Measurements from ENCODE around the gene TFAP2E.

TFAP2E gene

DNA sequence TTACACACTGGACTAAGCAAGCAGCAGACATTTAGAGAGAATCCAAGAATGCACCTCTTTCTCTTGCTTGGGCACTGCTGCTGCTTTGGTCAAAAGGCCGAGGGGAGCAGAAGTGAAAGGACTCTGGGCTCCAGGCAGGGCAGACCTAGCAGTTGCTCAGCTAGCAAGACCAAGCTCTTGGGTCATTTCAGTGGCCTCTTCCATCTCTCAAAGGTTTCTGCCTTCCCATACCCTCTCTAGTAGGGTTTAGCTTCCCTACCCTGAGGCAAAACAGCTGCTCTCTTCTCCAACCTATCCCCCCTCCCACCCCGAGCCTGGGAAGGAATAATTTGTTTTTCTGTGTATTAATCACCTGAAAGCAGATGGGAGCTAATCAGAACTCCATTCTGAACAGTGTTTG is 25.8 kb downstream of the TFAP2E start:
- no peak for DNase-seq

DNA sequence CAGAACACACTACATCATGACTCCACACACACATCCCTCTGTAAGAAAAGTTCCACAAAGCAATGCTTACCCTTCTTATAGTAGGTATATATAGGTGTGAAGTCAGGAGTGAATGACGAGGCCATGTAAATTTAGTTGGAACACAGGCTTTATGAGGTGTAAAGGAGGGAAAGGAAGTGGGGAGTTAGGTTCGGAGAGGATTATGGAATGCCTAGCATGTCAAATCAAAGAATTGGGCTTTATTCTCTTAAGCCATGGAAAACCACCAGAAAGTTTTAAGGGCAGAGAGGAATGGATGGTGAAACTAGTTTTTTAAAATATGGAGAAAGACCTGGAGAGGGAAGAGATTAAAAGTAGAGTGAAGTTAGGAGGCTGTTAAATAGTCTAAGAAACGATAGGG is 26.3 kb downstream of the TFAP2E start:
- no peak for DNase-seq

DNA sequence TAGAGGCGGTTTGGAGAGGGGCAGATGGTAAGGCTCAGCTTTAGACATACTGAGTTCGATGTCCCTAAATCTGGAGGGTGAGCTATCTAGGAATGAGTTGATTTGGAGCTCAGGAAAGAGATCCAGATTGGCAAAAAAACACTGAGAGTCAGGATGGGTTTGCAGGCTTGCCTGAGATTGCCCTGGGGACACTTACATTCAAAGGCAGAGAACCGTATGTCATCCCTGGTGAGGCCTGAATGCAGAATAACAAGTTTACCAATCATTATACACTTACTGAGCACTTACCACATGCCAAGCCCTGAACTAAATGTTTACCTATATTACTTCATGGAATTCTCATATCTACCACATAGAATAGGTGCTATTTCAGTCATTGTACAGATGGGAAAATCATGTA is 27.5 kb downstream of the TFAP2E start:
- no peak for DNase-seq

DNA sequence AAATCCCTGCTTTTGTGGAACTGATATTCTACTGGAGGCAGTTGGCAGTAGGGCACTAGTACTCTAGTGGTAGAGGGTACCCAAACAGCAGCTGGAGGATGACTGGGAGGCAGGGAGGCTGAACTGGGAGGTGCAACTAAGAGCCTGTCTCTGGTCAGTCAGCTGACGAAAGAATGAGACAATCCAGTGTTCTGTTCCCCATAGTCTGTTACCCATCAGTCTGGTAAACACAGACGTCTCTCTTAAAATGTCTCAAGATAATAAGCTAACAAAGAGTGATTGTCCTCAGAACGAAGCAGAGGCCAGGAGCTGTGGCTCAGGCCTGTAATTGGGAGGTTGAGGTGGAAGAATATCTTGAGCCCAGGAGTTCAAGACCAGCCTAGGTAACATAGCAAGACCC is 30.4 kb downstream of the TFAP2E start:
- DNase-seq = no peak

DNA sequence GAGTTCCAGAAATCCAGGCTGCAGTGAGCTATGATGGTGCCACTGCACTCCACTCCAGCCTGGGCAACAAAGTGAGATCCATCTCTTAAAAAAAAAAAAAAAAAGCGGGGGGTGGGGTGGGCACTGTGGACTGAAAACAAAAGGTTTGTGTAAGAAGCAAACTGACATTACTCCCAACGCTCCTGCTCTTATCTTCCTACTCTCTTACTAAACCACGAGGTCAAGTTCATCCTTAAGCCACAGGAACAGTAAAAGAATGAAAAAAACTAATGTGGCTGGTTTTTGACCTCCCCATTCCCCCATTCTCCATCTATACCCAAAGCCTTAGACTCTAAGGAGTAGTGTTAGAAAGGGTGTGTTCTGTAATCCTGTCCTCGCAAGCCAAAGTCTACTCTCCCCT is 30.8 kb downstream of the TFAP2E start:
- no peak for DNase-seq

DNA sequence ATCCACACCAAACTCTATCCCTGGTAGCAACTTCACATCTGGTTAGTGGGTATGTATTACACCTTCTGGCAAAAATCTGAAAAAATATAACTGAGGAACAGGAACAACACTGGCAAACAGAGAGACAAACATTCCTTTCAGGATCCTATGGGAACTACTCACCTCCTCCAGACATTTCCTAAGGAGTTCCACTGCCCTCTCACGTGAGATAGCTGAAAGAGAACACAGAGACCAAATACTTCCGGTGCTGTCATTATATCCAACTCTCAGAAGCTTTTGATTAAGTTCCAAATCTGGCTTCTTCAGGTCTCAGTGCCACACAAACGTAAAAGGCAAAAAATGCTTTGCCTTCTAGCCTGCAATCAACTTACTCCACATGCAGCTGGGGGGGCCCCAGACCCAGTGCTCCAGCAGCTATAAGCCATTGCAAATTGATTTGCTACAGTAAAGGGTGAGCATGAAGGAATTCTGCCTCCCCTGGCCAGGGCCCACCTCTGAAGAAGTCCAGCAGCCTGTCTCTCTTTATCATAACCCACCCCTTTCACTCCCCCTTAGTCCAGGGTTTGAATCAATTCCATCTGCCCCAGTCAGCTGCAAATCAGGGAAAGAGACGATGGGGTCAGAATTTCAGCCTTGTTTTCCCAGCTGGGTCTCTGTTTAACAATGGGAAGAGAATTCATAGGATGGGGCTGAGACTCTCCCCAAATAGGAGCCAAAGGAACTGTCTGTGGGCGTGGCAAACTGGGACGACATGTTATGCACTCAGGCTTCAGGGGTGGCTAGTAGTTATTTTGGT is 32.2 kb downstream of the TFAP2E start:
- no peak for DNase-seq

DNA sequence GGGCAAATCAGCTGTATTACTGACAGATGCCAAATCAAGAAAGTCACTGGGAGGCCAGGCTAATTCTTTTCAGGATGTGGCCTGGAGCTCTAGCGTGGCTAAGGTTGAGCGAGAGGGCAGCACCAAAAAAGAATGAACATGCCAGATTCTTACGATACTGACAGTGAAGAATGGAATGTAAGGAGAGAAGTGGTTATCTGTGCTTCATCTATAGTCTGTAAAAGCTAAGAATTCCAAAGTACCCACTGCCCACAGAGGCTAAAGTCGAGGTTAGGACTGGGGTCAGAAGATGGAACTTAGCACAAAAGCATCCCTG is 32.7 kb downstream of the TFAP2E start:
- no peak for DNase-seq

DNA sequence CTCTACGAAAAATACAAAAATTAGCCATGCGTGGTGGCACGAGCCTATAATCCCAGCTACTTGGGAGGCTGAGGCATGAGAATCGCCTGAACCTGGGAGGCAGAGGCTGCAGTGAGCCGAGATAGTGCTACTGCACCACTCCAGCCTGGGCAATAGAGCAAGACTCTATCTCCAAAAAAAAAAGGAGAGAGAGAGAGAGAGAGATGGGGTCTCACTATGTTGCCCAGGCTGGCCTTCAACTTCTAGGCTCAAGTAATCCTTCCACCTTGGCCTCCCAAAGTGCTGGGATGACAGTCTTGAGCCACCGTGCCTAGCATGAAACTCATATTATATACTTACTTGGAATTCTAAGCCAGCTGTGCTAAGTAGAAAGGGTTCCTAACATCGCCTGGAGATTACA is 38.5 kb downstream of the TFAP2E start:
- no peak for DNase-seq

DNA sequence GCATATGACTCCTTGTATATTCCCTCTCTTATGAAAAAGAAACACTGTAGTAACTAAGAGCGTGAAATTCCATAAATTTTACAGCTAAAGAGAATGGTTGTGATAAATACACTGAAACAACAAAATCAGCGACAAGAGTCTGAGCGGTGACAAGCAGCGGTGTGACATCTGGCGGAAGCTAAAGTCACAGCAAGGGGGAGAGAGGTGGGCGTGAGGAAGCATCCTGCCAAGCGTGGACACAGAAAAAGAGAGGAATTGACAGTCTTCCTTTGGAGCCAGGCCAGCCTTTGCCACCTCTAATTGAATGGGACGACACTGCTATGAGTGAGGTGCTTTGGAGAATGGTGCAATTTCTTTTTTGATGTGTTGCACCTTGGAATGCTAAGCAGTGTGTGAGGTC is 42.3 kb downstream of the TFAP2E start:
- DNase-seq = no peak

DNA sequence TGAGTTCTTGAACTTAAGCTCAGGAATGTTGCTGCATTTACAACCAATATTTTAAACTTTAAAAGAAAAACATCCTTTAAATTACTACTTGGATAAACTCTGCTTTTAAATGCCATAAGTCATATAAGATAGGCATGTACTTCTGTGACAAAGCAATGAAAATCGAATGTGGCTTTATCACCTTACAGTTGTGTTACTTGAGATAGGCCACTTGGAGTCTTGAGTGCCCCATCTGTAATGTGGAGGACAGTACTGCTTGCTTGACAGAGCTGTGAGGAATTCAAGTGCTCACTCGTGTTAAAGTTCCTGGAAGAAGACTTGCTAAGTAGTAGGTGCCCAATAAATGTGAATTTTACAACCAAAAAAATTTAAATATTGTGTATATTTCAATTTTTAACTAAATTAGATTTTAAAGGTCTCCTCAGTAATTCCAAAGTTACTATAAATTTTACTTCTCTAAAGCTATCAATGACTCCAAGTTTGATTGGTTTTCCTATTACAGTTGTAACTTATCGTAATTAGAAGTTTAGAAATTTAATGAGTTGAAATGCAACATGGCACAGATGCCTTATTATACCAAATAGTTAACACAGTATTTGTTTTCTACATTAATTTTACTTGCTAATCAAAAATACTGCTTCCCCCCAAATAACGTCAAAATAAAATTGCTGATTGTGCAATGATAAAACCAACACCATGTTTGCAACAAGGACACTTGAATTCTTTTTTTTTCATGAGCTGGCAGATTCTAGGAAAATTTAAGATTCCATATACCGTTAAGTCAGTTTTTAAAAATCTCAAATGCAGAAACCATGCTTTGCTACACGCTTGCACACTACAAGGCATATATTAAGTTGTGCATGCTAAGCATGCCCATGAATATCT is 46.4 kb downstream of the TFAP2E start:
- no peak for DNase-seq

DNA sequence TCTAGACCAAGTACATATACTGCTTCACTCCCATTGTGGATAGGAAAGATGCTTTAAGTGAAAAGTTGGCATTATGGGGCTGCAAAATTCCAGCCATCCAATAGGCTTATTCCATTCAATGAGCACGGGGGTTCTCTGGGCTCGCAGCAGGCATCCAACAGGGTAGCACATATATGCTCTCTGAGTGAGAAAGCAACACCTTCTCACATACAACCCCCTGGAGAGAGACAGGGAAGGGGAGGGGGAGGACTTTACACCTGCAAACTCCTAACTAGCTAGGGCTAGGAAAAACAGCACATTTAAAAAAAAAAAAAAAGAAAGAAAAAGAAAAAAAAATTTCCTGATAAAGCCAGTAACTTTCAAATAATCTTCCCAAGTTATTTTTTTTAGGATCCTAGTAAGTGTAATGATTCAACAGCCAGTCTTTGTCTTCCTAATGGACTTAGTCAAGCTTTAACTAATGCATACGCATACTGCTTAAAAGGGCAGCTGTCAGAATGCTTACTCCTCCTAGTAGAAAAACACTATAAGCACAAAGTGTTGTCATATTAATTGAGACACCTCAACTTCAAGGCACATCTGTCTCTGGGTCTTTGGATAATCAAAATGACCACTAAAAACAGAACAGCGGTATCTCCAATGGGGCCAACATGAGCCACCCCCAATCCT is 49.5 kb downstream of the TFAP2E start:
- no peak for DNase-seq

DNA sequence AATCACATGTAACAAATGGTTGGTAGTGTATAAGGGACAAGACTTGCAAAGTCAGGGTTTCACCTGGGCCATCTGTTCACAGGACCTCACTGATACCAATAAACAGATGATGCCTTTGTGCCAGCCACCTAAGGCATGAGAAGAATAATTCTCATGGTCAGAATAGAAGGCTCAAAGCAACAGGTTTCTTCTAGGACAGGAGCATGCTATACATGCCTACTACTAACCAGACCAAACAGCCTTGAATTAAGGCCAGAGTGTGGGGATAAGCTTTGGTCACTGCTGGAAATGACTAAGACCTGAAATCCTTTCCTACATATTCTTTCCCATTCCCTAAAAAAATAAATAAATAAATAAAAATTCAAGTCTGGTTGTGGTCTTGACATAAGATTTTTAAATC is 50.7 kb downstream of the TFAP2E start:
- no peak for DNase-seq

DNA sequence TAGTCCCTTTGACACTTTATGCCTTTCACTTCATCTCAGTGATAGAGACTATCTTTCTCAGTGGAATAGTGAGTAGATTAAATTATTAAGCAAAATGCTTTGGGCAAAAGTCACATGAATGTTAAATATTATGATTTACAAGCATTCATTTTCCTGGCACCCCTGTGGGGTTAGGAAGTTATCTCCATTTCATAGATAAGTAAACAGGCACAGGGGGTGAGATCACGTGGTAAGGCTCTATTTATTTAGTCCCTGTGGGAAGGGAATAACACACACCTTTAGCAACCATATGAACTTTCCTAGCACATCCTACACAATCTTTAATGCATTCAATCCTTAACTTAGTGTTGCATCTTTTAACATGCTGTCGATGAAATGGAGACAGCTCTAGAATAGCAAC is 55.9 kb downstream of the TFAP2E start:
- no peak for DNase-seq

DNA sequence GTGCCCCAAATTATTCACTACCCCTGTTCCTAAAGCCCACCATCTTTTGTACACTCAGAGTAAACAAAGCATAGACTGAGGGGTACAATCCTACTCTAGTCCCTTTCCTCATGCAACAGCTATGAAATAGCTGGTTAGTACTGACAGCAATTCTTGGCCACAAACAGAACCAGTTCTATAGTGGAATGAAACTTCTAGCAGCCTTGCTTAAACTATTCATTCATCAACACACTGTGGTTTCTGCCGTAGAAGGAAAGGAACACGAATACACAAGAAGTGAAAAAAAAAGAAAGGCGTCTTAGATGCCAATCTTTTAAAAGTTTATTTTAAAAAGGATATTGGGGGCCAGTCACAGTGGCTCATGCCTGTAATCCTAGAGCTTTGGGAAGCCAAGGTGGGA is 58.3 kb downstream of the TFAP2E start:
- DNase-seq = no peak

DNA sequence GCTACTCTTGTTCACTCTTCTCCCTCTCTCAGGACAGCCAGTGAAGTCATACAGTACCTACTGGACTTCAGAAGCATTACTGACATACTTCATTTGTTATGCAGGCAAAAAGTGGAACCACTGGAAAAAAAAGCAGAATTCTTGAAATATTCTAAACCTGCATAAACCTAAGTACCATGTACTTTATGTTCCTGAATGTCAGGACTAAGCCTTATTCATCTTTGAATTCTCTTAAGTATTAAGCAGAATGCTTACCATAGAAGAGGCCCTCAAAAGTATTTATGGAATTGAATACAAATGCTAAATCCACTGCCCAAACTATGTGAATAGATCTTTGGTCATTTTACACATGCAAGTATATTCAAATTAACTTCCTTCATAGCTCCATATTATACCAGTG is 60.4 kb downstream of the TFAP2E start:
- no peak for DNase-seq

DNA sequence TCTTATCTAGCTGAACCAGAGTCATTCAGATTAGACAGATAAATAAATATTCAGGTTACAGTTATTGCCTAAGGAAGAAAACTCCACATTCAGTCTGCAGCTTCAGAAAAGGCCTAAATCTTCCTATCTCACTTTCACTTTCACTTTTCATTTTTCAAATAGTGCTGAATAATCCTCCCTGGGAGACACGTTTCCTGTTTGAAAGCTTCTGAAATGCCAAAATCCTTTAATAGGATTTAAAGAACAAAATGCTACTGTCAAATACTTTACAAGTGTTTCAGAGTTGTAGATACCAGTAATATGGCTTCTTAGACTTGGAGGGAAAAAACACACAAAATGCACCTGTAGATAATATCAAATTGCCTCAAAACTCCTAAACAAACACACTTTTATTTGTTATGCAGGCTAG is 64.3 kb downstream of the TFAP2E start:
- DNase-seq = no peak

DNA sequence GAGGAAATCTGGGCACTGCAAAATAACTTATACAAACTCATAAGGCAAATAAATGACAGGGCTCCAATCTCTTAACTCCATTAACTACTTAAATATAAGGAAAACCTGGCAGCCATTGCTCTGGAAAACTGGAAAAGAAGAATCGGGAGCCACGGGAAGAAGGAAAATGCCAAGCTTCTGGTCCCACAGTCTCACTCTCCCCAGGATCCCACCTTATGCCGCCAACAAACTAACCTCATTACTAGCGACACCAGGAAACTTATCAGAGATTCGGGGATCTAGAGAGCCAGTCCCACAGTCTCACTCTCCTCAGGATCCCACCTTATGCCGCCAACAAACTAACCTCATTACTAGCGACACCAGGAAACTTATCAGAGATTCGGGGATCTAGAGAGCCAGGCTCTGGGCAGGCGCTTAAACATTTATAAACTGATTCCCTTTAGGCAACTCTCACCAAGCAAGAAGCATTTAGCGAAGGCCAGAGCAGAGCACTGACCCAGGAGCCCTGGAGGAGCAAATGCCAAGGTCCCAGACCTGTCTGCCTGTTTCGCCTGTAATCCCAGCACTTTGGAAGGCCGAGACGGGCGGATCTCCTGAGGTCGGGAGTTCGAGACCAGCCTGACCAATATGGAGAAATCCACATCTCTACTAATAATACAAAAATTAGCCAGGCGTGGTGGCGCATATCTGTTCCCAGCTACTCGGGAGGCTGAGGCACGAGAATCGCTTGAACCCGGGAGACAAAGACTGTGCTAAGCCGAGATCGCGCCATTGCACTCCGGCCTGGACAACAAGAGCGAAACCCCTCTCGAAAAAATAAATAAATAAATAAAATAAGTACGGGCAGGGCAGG is 67.5 kb downstream of the TFAP2E start:
- no peak for DNase-seq

DNA sequence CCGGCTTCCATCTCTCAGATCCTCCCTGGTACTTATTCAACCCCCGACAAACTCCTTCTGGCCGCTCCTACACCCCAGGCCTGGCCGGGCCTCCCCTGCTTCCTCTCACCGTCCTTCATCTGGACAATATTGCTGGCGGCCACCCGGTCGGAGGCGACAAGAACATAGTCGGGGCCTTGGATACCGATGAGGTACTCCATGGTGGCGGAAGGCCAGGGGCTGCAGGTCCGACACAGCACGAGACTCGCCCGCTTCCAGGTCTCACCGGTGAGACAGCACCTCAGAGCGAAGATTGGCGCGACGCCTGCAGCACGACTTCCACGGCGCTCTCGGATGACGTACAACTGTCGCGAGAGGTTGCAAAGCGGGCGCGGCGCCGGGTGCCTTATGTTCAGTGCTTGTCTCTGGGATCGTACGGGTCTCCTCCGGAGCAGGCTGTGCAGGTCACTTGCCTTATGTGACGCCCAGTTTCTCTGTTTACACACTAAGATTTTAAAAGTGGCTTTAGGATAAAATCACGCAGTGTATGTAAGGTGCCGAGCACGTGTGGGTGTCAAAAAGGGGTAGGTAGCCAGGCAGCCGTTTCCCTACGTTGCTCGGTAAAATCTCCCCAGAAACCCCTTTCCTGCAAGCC is 68.2 kb downstream of the TFAP2E start, which contains the start of gene PSMB2:
TSS of gene PSMB2 (minus strand) at position 294 of the 634 bp plus-strand sequence. CDS start at position 200, 94 bp downstream.
- peak; percentile 98 for DNase-seq

DNA sequence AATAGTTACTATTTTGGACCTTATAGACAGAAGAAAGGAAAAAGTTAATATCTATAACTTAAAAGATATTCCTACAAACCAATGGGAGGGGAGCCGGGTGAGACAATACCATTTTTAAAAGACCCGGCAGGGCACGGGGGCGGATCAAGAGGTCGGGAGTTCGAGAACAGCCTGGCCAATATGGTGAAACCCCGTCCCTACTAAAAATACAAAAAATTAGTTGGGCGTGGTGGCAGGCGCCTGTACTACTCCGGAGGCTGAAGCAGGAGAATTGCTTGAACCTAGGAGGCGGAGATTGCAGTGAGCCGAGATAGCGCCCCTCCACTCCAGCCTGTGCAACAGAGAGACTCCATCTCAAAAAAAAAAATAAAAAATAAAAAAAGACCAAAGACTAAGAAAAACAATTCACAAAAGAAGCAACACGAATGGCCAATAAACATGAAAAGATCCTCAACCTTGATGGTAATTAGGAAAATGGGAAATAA is 69.4 kb downstream of the TFAP2E start:
- DNase-seq = no peak

DNA sequence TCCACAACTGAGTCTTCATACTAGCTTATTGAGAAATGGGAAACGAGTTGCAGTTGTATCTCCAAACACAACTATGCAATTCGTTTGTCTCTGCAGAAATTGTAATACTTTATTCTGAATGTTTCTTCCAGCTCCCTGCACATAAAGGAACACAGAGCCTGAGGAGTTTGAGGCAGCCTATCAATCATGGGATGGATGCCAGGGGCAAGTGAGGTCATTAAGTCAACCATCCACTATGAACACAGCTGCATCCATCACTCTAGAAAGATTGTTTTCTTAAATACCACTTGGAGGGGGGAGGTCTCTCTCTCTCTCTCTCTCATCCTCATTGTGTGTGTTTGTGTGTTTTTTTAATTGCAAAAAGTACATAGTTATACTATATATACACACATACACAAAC is 71.1 kb downstream of the TFAP2E start:
- no peak for DNase-seq

All from NCI-H1092 treated with DMSO at 0.1 percent for 48 hours (cell line).